Mucosa of descending colon (tissue), 3 donors: Measurements from ENCODE around the gene ZNF248. TPM values are rescaled to one million over a fixed set of nuclear protein-coding genes. Genes with fewer than 3 reads are reported as not detected.

Source experiments
- ATAC-seq: fragments of 200-7000 bp; cut with Tn5 transposase; one replicate; pipeline ENCODE4 v1.9.1; 2020; ENCODE audit warnings: mild to moderate bottlenecking, moderate library complexity
- DNase-seq, 3 donors: peaks; one replicate each; pipeline ENCODE4 v3.0.0-alpha.2; 2020
- H3K36me3 ChIP-seq: fragments of 200-600 bp; one replicate; pipeline ENCODE4 v1.8.0; 2021; ENCODE audit warnings: low read depth, mild to moderate bottlenecking
- H3K4me1 ChIP-seq: fragments of 200-600 bp; one replicate; pipeline ENCODE4 v1.8.0; 2021; ENCODE audit warnings: low read depth, mild to moderate bottlenecking
- H3K4me3 ChIP-seq: fragments of 200-600 bp; one replicate; pipeline ENCODE4 v1.8.0; 2021; ENCODE audit warnings: mild to moderate bottlenecking
- H3K9me3 ChIP-seq: fragments of 200-600 bp; one replicate; pipeline ENCODE4 v1.8.0; 2021; ENCODE audit warnings: mild to moderate bottlenecking
- intact Hi-C, 2 donors: fragments of 100-400 bp; cut with DNase I in 1 of 2; cut with micrococcal nuclease in 1 of 2; formaldehyde crosslinking; loops; one replicate each; pipeline versions ENCODE4 v1.11.0 to v1.11.1; 2022; cut with DNase I, micrococcal nuclease
- total RNA-seq, 3 donors: library from RNA; stranded (reverse); fragmentation: NEBNext Ultra II Directional in 2 of 3; extraction: Animal tissue kit (Norgen Biotek cat#: 25700) in 2 of 3; gene quantifications; one replicate each; pipeline versions ENCODE4 v1.2.1 to v1.2.4, GENCODE V29; 2021 to 2023
- TF ChIP-seq, protein P1 (sequence below): fragments of 200-600 bp; IDR thresholded peaks from one replicate; pipeline ENCODE4 v1.8.0; 2022; ENCODE audit warnings: antibody characterized with exemption, mild to moderate bottlenecking
- donor health status: DM: no; HTN: no; CAD: no; lungs with moderate emphysema.
- donor health status: DM: no; HTN: no; CAD: no.
- donor health status: DM: no; HTN: yes; CAD: no.

The ZNF248 gene
- total RNA-seq, 3 donors from 2014 or later: 10.0 to 36.6 (median 11.6) TPM

DNA sequence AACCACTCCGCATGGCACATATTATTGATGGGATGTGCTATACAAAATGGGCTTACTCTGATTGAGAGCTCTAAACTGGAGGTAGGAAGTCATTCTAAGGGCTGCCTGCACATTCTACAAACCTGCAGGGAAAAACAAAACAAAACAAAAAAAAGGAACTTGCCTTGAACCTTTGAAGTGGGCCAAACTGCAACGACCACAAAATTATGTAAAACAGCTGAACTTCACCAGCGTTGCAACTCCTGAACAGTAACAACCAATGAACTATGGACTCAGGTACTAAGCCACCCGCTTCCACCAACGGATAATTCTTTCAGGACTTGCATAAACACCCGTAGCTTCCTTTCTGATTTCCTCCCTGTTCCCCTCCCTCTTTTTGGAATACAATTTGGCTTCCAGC is 80.4 kb downstream of the ZNF248 start:
- no peak overlapping the region for H3K4me3 ChIP-seq
- H3K36me3 ChIP-seq: no peaks in the 10 kb centered on the region
- intact Hi-C loops: no loop called here
- DNase-seq (no peak), ATAC-seq (no peak)
- peaks cover 21% of the 10 kb centered on the region for H3K9me3 ChIP-seq
- TF ChIP-seq, protein P1, sequence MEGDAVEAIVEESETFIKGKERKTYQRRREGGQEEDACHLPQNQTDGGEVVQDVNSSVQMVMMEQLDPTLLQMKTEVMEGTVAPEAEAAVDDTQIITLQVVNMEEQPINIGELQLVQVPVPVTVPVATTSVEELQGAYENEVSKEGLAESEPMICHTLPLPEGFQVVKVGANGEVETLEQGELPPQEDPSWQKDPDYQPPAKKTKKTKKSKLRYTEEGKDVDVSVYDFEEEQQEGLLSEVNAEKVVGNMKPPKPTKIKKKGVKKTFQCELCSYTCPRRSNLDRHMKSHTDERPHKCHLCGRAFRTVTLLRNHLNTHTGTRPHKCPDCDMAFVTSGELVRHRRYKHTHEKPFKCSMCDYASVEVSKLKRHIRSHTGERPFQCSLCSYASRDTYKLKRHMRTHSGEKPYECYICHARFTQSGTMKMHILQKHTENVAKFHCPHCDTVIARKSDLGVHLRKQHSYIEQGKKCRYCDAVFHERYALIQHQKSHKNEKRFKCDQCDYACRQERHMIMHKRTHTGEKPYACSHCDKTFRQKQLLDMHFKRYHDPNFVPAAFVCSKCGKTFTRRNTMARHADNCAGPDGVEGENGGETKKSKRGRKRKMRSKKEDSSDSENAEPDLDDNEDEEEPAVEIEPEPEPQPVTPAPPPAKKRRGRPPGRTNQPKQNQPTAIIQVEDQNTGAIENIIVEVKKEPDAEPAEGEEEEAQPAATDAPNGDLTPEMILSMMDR: no peak
- no peaks in the 10 kb centered on the region for H3K4me1 ChIP-seq

DNA sequence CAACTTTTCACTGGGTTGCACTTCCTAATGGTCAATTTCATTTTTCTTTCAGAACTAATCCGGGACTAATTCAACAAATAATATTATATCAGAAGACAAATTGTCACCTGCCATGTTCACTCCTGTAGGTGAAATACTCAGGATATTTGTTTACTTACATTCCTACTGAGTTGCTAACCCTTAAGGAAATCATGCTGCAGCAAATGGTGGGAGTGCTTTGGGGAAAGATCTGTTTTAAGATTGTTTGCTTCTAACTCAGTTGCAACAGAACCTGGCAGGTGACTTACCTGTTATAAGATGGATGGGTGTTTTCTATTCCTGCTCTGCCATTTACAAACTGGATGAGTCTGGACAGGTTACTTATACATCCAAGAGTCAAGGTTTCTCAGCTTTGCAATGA is 81.8 kb downstream of the ZNF248 start:
- TF ChIP-seq, protein P1: no peak
- Histone ChIP-seq H3K9me3 (peaks cover 12% of the 10 kb centered on the region), H3K4me1 (no peaks in the 10 kb centered on the region), H3K36me3 (no peaks in the 10 kb centered on the region), H3K4me3 (no peak overlapping the region)
- ATAC-seq: no peak
- no peak for DNase-seq
- intact Hi-C loops: no loop called here

DNA sequence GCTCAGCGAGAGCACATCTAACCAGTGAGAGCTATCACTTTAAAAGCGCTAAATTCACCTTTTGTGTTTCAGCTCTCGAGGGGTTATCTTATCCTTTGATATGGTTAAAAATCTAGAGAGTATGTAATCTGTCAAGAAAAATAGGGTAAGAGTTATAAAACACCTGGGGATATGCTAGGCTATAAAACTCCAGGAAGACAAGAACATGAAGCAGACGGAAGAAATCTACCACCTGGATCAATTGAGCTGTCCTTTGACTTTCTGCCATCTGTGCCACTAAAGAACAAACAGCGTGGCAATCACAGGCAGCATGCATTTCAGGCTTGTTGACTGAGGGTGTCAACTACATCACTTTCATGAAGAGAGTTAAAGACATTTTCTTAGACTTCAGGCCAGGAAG is 83.1 kb downstream of the ZNF248 start:
- Histone ChIP-seq H3K9me3 (peaks cover 11% of the 10 kb centered on the region), H3K4me3 (no peak overlapping the region), H3K36me3 (no peaks in the 10 kb centered on the region), H3K4me1 (no peaks in the 10 kb centered on the region)
- intact Hi-C loops: no loop called here
- DNase-seq (peak in 1 of 3 donors; percentile 25), ATAC-seq (peak; percentile 83)
- TF ChIP-seq, protein P1: no peak

DNA sequence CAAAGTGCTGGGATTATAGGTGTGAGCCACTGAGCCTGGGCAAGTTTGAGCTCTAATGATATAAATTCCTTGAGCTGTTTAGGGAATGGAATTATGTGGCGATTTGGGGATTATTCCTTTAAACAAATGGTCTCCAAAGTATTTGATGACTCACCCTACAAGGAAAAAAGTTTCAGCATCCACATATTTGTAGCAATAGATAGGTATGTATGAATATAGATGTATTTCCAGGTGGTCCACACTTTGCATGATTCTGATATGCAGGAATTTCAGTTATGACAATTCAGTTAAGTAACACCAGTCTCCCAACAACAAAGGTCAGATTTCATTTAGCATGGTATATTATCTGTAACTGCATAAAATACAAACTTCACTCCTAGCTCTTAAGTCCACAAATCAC is 92.2 kb downstream of the ZNF248 start:
- intact Hi-C loops: no loop called here
- ATAC-seq (no peak), DNase-seq (no peak)
- Histone ChIP-seq H3K4me3 (no peak overlapping the region), H3K36me3 (no peaks in the 10 kb centered on the region), H3K9me3 (peaks cover 56% of the 10 kb centered on the region), H3K4me1 (no peaks in the 10 kb centered on the region)
- TF ChIP-seq, protein P1: no peak

DNA sequence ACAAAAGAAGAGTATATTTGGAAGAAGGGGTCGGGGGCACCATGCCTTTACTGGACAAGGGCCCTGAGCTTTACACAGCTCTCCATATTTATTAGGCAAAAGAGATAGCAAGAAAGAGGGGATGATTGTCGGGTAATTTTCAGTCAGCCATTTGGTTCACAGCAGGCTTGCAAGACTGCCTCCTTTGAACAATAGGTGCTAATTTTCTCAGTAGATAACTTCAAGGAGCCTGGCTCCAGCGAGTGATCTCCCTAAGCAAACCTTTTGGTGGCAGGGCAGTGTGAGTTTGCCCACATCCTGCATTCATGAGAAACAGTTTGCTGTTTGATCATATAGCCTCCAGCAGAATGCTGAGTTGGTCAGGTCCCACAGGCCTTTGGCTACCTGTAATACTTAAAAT is 94.3 kb downstream of the ZNF248 start:
- intact Hi-C loops: no loop called here
- Histone ChIP-seq H3K9me3 (peaks cover 45% of the 10 kb centered on the region), H3K4me3 (no peak overlapping the region), H3K4me1 (no peaks in the 10 kb centered on the region), H3K36me3 (no peaks in the 10 kb centered on the region)
- TF ChIP-seq, protein P1: no peak
- ATAC-seq (no peak), DNase-seq (no peak)

DNA sequence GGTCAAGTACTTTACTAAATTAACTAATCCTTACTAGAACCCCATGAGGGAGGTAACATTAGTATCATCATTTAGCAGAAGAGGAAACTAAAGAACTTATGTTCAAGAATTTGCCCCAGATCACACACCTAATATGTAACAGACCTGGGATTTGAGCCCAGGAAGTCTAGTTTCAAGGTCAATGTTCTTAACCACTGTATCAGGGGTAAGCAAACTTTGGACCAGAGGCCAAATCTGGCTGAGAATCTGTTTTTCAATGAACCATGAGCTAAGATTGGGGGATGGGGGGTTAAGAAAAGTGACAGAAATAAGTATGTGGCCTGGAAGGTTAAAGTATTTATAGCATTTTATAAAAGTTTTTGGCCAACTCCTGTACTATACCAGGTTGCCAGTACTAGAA is 95.1 kb downstream of the ZNF248 start:
- Histone ChIP-seq H3K9me3 (peaks cover 37% of the 10 kb centered on the region), H3K4me1 (no peaks in the 10 kb centered on the region), H3K4me3 (no peak overlapping the region), H3K36me3 (no peaks in the 10 kb centered on the region)
- intact Hi-C loops: no loop called here
- ATAC-seq (no peak), DNase-seq (no peak)
- TF ChIP-seq, protein P1: no peak
